Right ventricle myocardium inferior (tissue), 1 donor: ENCODE measurements around the gene NUP93. TPM values are rescaled to one million over a fixed set of nuclear protein-coding genes. Genes with fewer than 3 reads are reported as not detected.

Experiments
- ATAC-seq: fragments of 200-7000 bp; cut with Tn5 transposase; one replicate; pipeline ENCODE4 v1.9.1; 2020; ENCODE audit warnings: mild to moderate bottlenecking, moderate library complexity
- DNase-seq: peaks from one replicate; pipeline ENCODE4 v3.0.0; 2021; ENCODE audit errors: missing footprints
- intact Hi-C: fragments of 100-400 bp; cut with DNase I; formaldehyde crosslinking; loops from one replicate; pipeline ENCODE4 v1.11.0; 2022
- total RNA-seq: library from RNA; stranded (reverse); fragmentation: NEBNext Ultra II Directional; extraction: Animal tissue kit (Norgen Biotek cat#: 25700); gene quantifications from one replicate; pipeline ENCODE4 v1.2.1, GENCODE V29; 2021
- donor health status: DM: no; HTN: yes; CAD: no; lungs with severe emphysema.

Gene NUP93
- total RNA-seq, 1 donor from 2014 or later: 25.7 TPM

DNA sequence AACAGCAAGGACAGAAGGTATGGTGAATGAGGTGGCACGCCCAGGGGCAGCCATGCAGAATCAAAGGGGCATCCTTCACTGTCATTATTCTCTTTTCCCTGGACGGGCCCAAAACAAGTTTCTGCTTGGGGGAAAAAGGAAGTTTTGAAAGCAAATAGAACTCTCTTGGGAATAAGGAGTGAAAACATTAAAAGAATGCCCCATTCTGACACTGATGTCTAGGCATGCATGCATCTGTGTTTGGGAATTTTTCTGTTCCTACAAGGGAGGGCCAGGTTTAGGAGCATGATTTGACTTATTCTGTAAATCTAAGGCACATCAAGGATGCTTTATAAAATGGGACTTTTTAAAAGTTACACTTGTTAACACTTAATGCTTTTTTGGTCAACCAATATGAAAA, 100.7 kb downstream of the NUP93 start:
- no peak for ATAC-seq
- no peak for DNase-seq
- intact Hi-C loops: no loop called here

DNA sequence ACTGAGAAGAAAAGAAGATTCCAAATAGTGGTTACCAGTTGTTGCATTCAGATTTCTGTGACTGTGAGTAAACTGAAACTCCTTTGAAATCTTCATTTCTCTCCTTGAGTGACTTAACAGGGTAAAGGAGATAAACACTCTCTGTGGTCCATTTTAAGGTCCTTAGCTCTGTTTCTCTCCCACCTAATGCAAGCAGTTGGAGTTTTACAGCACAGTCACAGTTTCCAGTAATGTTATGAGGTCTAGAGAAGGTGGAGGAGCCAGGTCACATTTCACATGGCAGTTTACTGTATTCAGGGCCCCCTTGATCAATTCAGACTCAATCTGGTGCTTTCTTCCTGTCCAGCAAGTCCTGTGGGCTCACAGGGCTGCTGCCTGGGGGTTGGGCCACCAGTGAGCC, 102.8 kb downstream of the NUP93 start:
- no peak for DNase-seq
- intact Hi-C loops: no loop called here
- no peak for ATAC-seq

DNA sequence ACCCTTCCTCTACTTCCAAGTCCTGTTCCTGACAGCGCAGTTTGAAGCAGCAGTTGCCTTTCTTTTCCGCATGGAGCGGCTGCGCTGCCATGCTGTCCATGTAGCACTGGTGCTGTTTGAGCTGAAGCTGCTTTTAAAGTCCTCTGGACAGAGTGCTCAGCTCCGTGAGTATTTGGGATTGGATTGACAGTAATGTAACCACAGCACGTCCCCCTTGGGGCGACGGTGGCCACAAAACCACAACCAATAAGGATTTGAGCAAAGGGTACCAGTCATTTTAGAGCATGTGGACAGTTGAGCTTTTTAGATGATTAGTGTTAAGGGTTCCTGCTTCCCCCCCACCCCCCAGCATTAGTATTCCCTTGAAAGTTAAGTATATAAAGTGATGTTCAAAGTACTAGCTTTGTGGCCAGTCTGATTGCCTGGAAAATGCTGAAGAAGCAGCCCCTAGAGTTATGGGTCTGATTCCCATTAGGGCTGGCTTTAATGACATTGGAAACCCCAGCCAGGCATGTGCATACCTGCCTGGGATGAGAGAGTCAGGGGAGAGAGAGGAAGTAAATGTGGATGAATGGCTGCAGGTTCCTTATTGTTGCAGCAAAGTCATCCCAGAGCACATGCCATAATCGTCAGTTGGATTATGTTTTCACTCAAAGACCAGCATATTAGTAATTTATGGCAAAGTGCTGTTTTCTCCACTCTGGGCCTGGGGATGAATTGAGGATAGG, 103.5 kb downstream of the NUP93 start:
- intact Hi-C loops: no loop called here
- ATAC-seq (no peak), DNase-seq (no peak)

DNA sequence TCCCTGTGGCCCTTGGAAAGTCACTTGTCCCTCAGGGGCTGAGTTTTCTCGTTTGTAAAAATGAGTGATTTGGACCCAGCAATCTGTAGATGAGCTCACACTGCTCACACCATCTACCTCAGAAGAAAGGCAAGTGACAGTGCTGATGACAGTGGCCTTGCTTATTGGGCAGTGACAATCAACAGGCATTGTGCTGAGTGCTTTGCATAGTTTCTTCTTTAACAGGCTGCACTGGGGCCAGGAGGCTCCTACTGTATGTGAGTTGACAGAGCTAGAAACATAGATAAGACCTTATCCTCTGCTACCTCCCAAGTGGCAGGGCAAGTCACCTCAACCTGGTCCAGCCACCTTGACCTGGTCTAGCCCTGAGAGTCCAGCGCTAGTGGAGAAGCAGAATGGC, 105.4 kb downstream of the NUP93 start:
- peak; percentile 28 for ATAC-seq
- no peak for DNase-seq
- intact Hi-C loops: no loop called here

GRCh38 chr16:56836410-56837230, 106.7 kb downstream of the NUP93 start:
- ATAC-seq (no peak), DNase-seq (no peak)
- intact Hi-C loops: no loop called here

DNA sequence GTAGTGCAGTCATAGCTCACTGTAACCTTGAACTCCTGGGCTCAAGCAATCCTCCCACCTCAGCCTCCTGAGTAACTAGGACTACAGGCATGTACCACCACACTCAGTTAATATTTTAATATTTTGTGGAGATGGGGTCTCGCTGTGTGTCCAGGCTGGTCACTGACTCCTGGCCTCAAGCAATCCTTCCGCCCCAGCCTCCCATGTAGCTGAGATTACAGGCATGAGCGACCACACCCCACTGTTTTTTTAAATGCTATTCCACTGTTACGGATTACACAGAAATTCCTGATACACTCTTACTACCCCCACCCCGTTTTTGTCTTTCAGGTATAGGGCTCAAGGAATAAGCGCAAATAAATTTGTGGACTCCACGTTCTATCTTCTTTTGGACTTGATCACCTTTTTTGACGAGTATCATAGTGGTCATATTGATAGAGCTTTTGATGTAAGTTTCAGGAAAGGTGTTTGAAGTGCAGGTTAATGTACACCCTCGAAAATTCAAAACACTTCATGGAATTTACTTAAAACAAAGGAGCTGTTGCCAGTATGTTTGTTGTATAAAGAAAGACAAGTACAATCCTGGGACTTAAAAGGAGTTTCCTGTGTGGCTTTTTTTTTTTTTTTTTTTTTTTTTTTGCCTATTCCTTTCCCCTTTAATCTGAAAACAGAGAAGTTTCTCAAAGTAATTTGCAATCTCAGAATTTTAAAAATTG, 108.9 kb downstream of the NUP93 start:
- ATAC-seq (no peak), DNase-seq (no peak)
- intact Hi-C loops: no loop called here

GRCh38 chr16:56841233-56841632, 111.3 kb downstream of the NUP93 start:
- ATAC-seq (no peak), DNase-seq (no peak)
- intact Hi-C loops: no loop called here

DNA sequence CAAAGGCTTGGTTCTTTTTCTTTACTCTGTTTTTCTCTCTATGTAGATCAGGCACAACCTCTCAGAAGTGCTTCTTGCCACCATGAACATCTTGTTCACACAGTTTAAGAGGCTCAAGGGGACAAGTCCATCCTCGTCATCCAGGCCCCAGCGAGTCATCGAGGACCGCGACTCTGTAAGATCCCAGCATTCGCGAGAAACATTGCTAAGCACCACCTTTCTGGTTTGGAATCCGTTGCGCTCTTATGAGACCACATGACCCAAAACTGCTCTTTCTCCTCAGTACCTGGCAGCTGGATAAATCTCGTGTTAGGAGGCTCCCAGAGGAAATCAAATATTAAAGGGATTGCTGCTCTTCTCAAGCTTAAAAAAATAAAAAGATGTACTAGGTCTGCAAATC, 111.7 kb downstream of the NUP93 start:
- ATAC-seq (no peak), DNase-seq (no peak)
- intact Hi-C loops: no loop called here

- intact Hi-C loops: no loop called here
- no peak for DNase-seq
- no peak for ATAC-seq
Measured at GRCh38 chr16:56842133-56842532, 112.2 kb downstream of the NUP93 start.

GRCh38 chr16:56844056-56844455, 114.1 kb downstream of the NUP93 start:
- DNase-seq (no peak), ATAC-seq (no peak)
- intact Hi-C loops: no loop called here

DNA sequence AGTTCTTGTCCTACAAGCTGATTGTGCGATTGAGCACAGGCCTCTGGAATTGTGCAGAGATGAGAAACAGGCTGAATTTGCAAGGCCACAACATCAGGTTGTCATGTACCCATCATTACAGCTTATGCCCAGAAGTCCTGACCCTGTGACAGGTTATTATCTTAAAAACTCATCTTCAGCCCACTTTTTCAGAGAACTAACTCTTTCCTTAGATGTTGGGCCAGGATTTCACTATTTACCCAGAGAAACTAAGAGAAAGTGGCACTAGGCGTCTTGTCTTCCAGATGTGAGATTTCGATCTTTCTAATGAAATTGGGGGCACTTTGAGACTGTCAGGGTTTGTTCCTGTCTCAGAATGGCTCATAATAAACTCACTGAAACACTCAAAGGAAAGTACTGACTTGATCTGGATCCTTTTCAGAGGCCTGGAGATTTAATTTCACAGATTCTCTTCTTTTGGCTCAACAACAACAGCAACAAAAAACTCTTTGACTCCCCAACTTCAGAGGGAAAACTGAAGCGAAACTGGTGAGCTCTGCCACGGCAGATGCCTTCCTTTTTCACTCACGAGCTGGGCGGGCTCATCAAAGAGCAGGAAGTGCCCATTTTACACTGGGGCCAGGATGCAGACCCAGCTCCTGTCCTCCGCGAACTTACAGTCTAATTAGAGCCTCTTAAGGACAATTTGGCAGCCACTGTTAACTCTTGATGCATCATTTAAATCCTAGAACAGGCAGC, 117.4 kb downstream of the NUP93 start:
- ATAC-seq (no peak), DNase-seq (no peak)
- intact Hi-C loops: no loop called here

- intact Hi-C loops: no loop called here
- DNase-seq (no peak), ATAC-seq (no peak)
Measured at GRCh38 chr16:56848029-56848936, 118.4 kb downstream of the NUP93 start.

GRCh38 chr16:56848955-56849689, 119.2 kb downstream of the NUP93 start:
- ATAC-seq (no peak), DNase-seq (no peak)
- intact Hi-C loops: no loop called here

- DNase-seq (no peak), ATAC-seq (no peak)
- intact Hi-C loops: no loop called here
Measured at GRCh38 chr16:56849690-56850680, 120.1 kb downstream of the NUP93 start.

DNA sequence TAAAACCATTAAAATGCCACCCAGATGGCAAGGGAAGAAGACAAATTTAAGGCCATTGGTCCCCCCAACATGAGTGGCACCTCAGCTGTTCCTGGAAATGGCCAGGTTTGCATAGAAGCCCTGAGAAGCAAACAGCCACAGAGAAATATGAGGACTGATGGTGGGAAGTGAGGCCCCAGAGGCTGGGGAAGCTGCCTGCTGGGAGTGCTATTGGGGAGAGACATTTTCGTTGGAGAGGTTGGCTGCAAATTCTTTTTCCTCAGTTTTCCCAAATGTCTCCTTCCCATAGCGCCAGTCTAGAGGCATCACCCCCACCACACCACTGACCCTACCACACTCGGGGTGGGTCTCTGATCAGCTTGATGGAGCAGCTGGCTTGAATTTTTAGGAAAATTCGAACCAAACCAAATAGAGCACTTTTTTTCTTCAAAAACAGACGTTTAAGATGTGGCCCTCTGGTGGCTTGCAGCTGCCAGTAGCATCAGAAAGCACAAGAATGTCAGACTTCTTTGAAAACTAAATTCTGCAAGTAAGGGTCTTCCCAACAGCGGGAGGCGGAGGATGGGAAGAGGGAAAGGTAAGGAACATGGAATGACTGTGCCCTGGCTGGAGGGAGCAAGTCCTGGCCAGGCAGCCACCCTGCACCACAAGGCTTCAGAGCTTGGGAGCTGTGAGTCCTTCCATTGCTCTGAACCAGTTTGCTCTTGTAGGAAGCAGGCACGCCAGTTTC, 121.9 kb downstream of the NUP93 start:
- DNase-seq: no peak
- no peak for ATAC-seq
- intact Hi-C loops: no loop called here

- ATAC-seq (no peak), DNase-seq (no peak)
- intact Hi-C loops: no loop called here
Measured at GRCh38 chr16:56852401-56852730, 122.4 kb downstream of the NUP93 start.
